Rectal smooth muscle tissue (tissue), 1 donor: Measurements from ENCODE around the gene TMF1.

Source experiments
- H3K27ac ChIP-seq: one replicate; pipeline ENCODE4 v1.7.0; 2013; ENCODE audit warnings: low read depth, low read length, inconsistent platforms
- H3K27me3 ChIP-seq: one replicate; pipeline ENCODE4 v1.7.0; 2013; ENCODE audit warnings: low read length; ENCODE audit not compliant: control insufficient read depth, insufficient read depth
- H3K36me3 ChIP-seq: one replicate; pipeline ENCODE4 v1.7.0; 2013; ENCODE audit warnings: low read length; ENCODE audit not compliant: control insufficient read depth, insufficient read depth
- H3K4me1 ChIP-seq: one replicate; pipeline ENCODE4 v1.7.0; 2013; ENCODE audit warnings: low read length; ENCODE audit not compliant: control insufficient read depth, insufficient read depth
- H3K4me3 ChIP-seq: one replicate; pipeline ENCODE4 v1.7.0; 2013; ENCODE audit warnings: low read length
- H3K9ac ChIP-seq: one replicate; pipeline ENCODE4 v1.7.0; 2013; ENCODE audit warnings: low read length

Gene TMF1

GRCh38 chr3:69087030-69087791, 35.1 kb upstream of the TMF1 start:
- peaks cover 23% of the 10 kb centered on the region for H3K4me1 ChIP-seq
- peak overlapping the region; percentile 42 for H3K27ac ChIP-seq
- H3K27me3 ChIP-seq = no peaks in the 10 kb centered on the region
- no peak overlapping the region for H3K9ac ChIP-seq
- H3K36me3 ChIP-seq = no peaks in the 10 kb centered on the region
- H3K4me3 ChIP-seq = peak overlapping the region; percentile 82

- peak overlapping the region; percentile 85 for H3K27ac ChIP-seq
- peaks cover 20% of the 10 kb centered on the region for H3K4me1 ChIP-seq
- H3K36me3 ChIP-seq = no peaks in the 10 kb centered on the region
- peak overlapping the region; percentile 72 for H3K9ac ChIP-seq
- H3K4me3 ChIP-seq = peak overlapping the region; percentile 82
- no peaks in the 10 kb centered on the region for H3K27me3 ChIP-seq
Measured at GRCh38 chr3:69085833-69086722, 33.9 kb upstream of the TMF1 start.

- Histone ChIP-seq H3K27me3 (no peaks in the 10 kb centered on the region), H3K4me1 (peaks cover 22% of the 10 kb centered on the region), H3K36me3 (no peaks in the 10 kb centered on the region), H3K4me3 (peak overlapping the region; percentile 82), H3K27ac (peak overlapping the region; percentile 85), H3K9ac (peak overlapping the region; percentile 82)
Measured at GRCh38 chr3:69085168-69085832, 33.2 kb upstream of the TMF1 start.

- H3K36me3 ChIP-seq = no peaks in the 10 kb centered on the region
- H3K27ac ChIP-seq = peak within 1 kb of the TSS; percentile 85
- H3K27me3 ChIP-seq = no peaks in the 10 kb centered on the region
- peak within 1 kb of the TSS; percentile 82 for H3K4me3 ChIP-seq
- peaks cover 17% of the 10 kb centered on the region for H3K4me1 ChIP-seq
- peak within 1 kb of the TSS; percentile 82 for H3K9ac ChIP-seq
Measured at GRCh38 chr3:69084326-69085167, 32.4 kb upstream of the TMF1 start, which contains the start of gene ARL6IP5. Gene ARL6IP5, plus strand, starts transcription at chr3:69084937. Its CDS starts 111 bp downstream, at chr3:69085048.

- Histone ChIP-seq H3K27ac (no peak overlapping the region), H3K4me3 (no peak overlapping the region), H3K36me3 (no peaks in the 10 kb centered on the region), H3K9ac (no peak overlapping the region), H3K4me1 (peaks cover 14% of the 10 kb centered on the region), H3K27me3 (no peaks in the 10 kb centered on the region)
Measured at GRCh38 chr3:69082805-69083204, 30.7 kb upstream of the TMF1 start.

GRCh38 chr3:69082361-69082760, 30.2 kb upstream of the TMF1 start:
- Histone ChIP-seq H3K9ac (no peak overlapping the region), H3K27ac (no peak overlapping the region), H3K27me3 (no peaks in the 10 kb centered on the region), H3K36me3 (no peaks in the 10 kb centered on the region), H3K4me3 (no peak overlapping the region), H3K4me1 (peaks cover 14% of the 10 kb centered on the region)

- H3K4me1 ChIP-seq = peaks cover 14% of the 10 kb centered on the region
- H3K9ac ChIP-seq = no peak overlapping the region
- no peak overlapping the region for H3K4me3 ChIP-seq
- no peaks in the 10 kb centered on the region for H3K36me3 ChIP-seq
- no peaks in the 10 kb centered on the region for H3K27me3 ChIP-seq
- no peak overlapping the region for H3K27ac ChIP-seq
Measured at GRCh38 chr3:69081583-69082262, 29.6 kb upstream of the TMF1 start.

GRCh38 chr3:69080233-69080920, 28.2 kb upstream of the TMF1 start, which contains the start of gene UBA3:
Gene UBA3, minus strand, starts transcription at chr3:69080365. Its CDS starts 12 bp downstream, at chr3:69080353.
- H3K4me3 ChIP-seq = peak within 1 kb of the TSS; percentile 80
- peak within 1 kb of the TSS; percentile 23 for H3K27ac ChIP-seq
- no peaks in the 10 kb centered on the region for H3K36me3 ChIP-seq
- H3K9ac ChIP-seq = peak within 1 kb of the TSS; percentile 58
- no peaks in the 10 kb centered on the region for H3K27me3 ChIP-seq
- peaks cover 14% of the 10 kb centered on the region for H3K4me1 ChIP-seq

GRCh38 chr3:69079269-69080159, 27.4 kb upstream of the TMF1 start:
- peak overlapping the region; percentile 58 for H3K9ac ChIP-seq
- H3K36me3 ChIP-seq = no peaks in the 10 kb centered on the region
- peak overlapping the region; percentile 23 for H3K27ac ChIP-seq
- peaks cover 12% of the 10 kb centered on the region for H3K4me1 ChIP-seq
- H3K4me3 ChIP-seq = peak overlapping the region; percentile 80
- H3K27me3 ChIP-seq = no peaks in the 10 kb centered on the region

GRCh38 chr3:69072928-69073327, 20.8 kb upstream of the TMF1 start:
- Histone ChIP-seq H3K4me1 (no peaks in the 10 kb centered on the region), H3K27me3 (no peaks in the 10 kb centered on the region), H3K9ac (no peak overlapping the region), H3K27ac (no peak overlapping the region), H3K36me3 (no peaks in the 10 kb centered on the region), H3K4me3 (no peak overlapping the region)
